Panc1 (cell line): ENCODE measurements around the gene SNAP47. TPM values are rescaled to one million over a fixed set of nuclear protein-coding genes. Genes with fewer than 3 reads are reported as not detected.

Experiments
- ATAC-seq: fragments of 200-7000 bp; cut with Tn5 transposase; 2 replicates; pipeline ENCODE4 v1.9.1; 2020; ENCODE audit warnings: mild to moderate bottlenecking, moderate library complexity
- Bru-seq: library from RNA; stranded (reverse); fragments of 400-500 nt; gene quantifications from one replicate; lab custom pipeline; 2021; lab: Mats Ljungman, UMichigan
- BruChase-seq, 2 experiments: library from RNA; stranded (reverse); fragments of 400-500 nt; gene quantifications; one replicate each; lab custom pipeline; 2021; lab: Mats Ljungman, UMichigan
- BruUV-seq: library from RNA; stranded (reverse); fragments of 400-500 nt; replicated peaks from 2 replicates; lab custom pipeline; 2021; lab: Mats Ljungman, UMichigan
- CTCF ChIA-PET: fragments of 300-600 bp; sonication (Branson Sonifier 250); formaldehyde crosslinking; loops from one replicate; lab custom pipeline; 2022; ENCODE audit warnings: antibody characterized with exemption; lab: Charles Lee
- POLR2A ChIA-PET: fragments of 300-600 bp; sonication (Branson Sonifier 250); formaldehyde crosslinking; loops from one replicate; lab custom pipeline; 2022; ENCODE audit warnings: antibody characterized with exemption; lab: Charles Lee
- DNase-seq: peaks from one replicate; pipeline ENCODE4 v3.0.0-alpha.2; 2010; ENCODE audit warnings: low read depth, low spot score
- H3K27ac ChIP-seq: 2 replicates; pipeline ENCODE4 v1.5.1; 2011; ENCODE audit warnings: mild to moderate bottlenecking, low read length, inconsistent platforms
- H3K27me3 ChIP-seq: fragments of 200-500 bp; sonication (Bioruptor generic); 2 replicates; pipeline ENCODE4 v1.6.0; 2014; ENCODE audit warnings: low read length, inconsistent platforms; ENCODE audit not compliant: control insufficient read depth, insufficient read depth
- H3K36me3 ChIP-seq: fragments of 200-500 bp; sonication (Bioruptor generic); 2 replicates; pipeline ENCODE4 v1.5.1; 2014; ENCODE audit warnings: inconsistent platforms, mild to moderate bottlenecking, low read length, moderate library complexity; ENCODE audit not compliant: control insufficient read depth, insufficient read depth
- H3K4me1 ChIP-seq: 2 replicates; pipeline ENCODE4 v1.5.1; 2011; ENCODE audit warnings: inconsistent platforms, mild to moderate bottlenecking, low read length, moderate library complexity; ENCODE audit not compliant: control insufficient read depth, insufficient read depth
- H3K4me3 ChIP-seq, 2 experiments: 2 replicates each; pipeline ENCODE4 v1.5.1; 2011 to 2012; ENCODE audit warnings: low read depth in 2 of 2, low read length in 2 of 2, mild to moderate bottlenecking in 2 of 2, inconsistent platforms in 1 of 2, moderate library complexity in 1 of 2
- H3K9me3 ChIP-seq: fragments of 200-500 bp; sonication (Bioruptor generic); 2 replicates; pipeline ENCODE4 v1.5.1; 2014; ENCODE audit warnings: low read depth, mild to moderate bottlenecking, inconsistent platforms, low read length, moderate library complexity; ENCODE audit not compliant: control insufficient read depth, insufficient read depth
- POLR2AphosphoS5 ChIP-seq: IDR thresholded peaks from 2 replicates; pipeline ENCODE4 v1.6.1; 2012; ENCODE audit warnings: mild to moderate bottlenecking, low read depth, low read length, moderate library complexity
- SIN3A ChIP-seq: IDR thresholded peaks from 2 replicates; pipeline ENCODE4 v1.6.1; 2012; ENCODE audit warnings: low read depth, mild to moderate bottlenecking, low read length, moderate library complexity, borderline replicate concordance; ENCODE audit not compliant: insufficient read depth
- TCF7L2 ChIP-seq: IDR thresholded peaks from 2 replicates; pipeline ENCODE4 v1.6.1; 2011; ENCODE audit warnings: mild to moderate bottlenecking, low read depth, low read length, inconsistent platforms
- in situ Hi-C: cut with HindIII; loops from 2 replicates; pipeline ENCODE4 v1.10.0; 2016; ENCODE audit warnings: low sequenced_read_pairs, low pct_unique_long_range_greater_than_20kb
- intact Hi-C: fragments of 100-400 bp; cut with micrococcal nuclease; formaldehyde crosslinking; loops from one replicate; pipeline ENCODE4 v1.10.0; 2022; ENCODE audit not compliant: unreplicated experiment
- long read RNA-seq: library from polyadenylated mRNA; unstranded; transcript quantifications from one replicate; pipeline ENCODE4 v2.0.0, GENCODE V29; 2021; ENCODE audit not compliant: unreplicated experiment
- polyA plus RNA-seq: library from polyadenylated mRNA; unstranded; fragments of >200 nt; gene quantifications from one replicate; pipeline ENCODE4 v1.2.1, GENCODE V29; 2012; ENCODE audit warnings: missing spikeins; ENCODE audit not compliant: insufficient read length
- total RNA-seq: library from RNA; stranded (reverse); gene quantifications from one replicate; pipeline ENCODE4 v1.2.1, GENCODE V29; 2021; ENCODE audit not compliant: unreplicated experiment
- TF ChIP-seq, protein P1 (sequence below): fragments of 450-650 bp; IDR thresholded peaks from 2 replicates; pipeline ENCODE4 v1.5.1; 2017; ENCODE audit warnings: mild to moderate bottlenecking
- TF ChIP-seq, protein P2 (sequence below), 2 experiments: IDR thresholded peaks; 2 replicates each; pipeline ENCODE4 v1.6.1; 2011 to 2012; ENCODE audit warnings: low read depth in 2 of 2, control low read depth in 1 of 2, low read length in 1 of 2, mild to moderate bottlenecking in 1 of 2, moderate library complexity in 1 of 2; ENCODE audit not compliant: insufficient read depth in 1 of 2

The SNAP47 gene
- total RNA-seq (55.6 TPM), Bru-seq, nascent RNA (percentile 74 among the genes with signal in this experiment), BruChase-seq, experiment 1, labeled RNA remaining after a 2-hour chase (percentile 74 among the genes with signal in this experiment), BruChase-seq, experiment 2, labeled RNA remaining after a 6-hour chase (percentile 74 among the genes with signal in this experiment)
- 76.9 TPM for polyA plus RNA-seq
- long read RNA-seq, transcript SNAP47-202 (5 exons, 2,362 nt) = major isoform, 62 of 130 reads
- long read RNA-seq, transcript SNAP47-205 (5 exons, 2,403 nt) = minor isoform, 5 of 130 reads
- long read RNA-seq, partial matches to known transcripts = 10 of 130 reads
- long read RNA-seq, other reads (novel, unspliced or antisense) = 48 of 130 reads

GRCh38 chr1:227734856-227735538 lies at the start of gene SNAP47, which contains the start of gene JMJD4:
SNAP47 (plus strand) TSS chr1:227735435; CDS start chr1:227747737, 12,302 bp downstream.
JMJD4 (minus strand) TSS chr1:227735302; CDS start chr1:227735273, 29 bp downstream.
- Histone ChIP-seq H3K4me3 (peak within 1 kb of the TSS; percentile 80 to 91), H3K9me3 (no peaks in the 10 kb centered on the region), H3K27me3 (no peaks in the 10 kb centered on the region), H3K4me1 (peaks cover 22% of the 10 kb centered on the region), H3K36me3 (peaks cover 3% of the 10 kb centered on the region), H3K27ac (peak within 1 kb of the TSS; percentile 93)
- intact Hi-C loops (no loop called here), in situ Hi-C loops (no loop called here)
- no TSS peak for BruUV-seq
- TF ChIP-seq, protein P1, sequence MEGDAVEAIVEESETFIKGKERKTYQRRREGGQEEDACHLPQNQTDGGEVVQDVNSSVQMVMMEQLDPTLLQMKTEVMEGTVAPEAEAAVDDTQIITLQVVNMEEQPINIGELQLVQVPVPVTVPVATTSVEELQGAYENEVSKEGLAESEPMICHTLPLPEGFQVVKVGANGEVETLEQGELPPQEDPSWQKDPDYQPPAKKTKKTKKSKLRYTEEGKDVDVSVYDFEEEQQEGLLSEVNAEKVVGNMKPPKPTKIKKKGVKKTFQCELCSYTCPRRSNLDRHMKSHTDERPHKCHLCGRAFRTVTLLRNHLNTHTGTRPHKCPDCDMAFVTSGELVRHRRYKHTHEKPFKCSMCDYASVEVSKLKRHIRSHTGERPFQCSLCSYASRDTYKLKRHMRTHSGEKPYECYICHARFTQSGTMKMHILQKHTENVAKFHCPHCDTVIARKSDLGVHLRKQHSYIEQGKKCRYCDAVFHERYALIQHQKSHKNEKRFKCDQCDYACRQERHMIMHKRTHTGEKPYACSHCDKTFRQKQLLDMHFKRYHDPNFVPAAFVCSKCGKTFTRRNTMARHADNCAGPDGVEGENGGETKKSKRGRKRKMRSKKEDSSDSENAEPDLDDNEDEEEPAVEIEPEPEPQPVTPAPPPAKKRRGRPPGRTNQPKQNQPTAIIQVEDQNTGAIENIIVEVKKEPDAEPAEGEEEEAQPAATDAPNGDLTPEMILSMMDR = no peak
- TF ChIP-seq TCF7L2 = 0 out of 2 replicates have a peak, but pooled peaks have one; percentile 25
- peak; percentile 82 for TF ChIP-seq POLR2AphosphoS5
- TF ChIP-seq, protein P2, sequence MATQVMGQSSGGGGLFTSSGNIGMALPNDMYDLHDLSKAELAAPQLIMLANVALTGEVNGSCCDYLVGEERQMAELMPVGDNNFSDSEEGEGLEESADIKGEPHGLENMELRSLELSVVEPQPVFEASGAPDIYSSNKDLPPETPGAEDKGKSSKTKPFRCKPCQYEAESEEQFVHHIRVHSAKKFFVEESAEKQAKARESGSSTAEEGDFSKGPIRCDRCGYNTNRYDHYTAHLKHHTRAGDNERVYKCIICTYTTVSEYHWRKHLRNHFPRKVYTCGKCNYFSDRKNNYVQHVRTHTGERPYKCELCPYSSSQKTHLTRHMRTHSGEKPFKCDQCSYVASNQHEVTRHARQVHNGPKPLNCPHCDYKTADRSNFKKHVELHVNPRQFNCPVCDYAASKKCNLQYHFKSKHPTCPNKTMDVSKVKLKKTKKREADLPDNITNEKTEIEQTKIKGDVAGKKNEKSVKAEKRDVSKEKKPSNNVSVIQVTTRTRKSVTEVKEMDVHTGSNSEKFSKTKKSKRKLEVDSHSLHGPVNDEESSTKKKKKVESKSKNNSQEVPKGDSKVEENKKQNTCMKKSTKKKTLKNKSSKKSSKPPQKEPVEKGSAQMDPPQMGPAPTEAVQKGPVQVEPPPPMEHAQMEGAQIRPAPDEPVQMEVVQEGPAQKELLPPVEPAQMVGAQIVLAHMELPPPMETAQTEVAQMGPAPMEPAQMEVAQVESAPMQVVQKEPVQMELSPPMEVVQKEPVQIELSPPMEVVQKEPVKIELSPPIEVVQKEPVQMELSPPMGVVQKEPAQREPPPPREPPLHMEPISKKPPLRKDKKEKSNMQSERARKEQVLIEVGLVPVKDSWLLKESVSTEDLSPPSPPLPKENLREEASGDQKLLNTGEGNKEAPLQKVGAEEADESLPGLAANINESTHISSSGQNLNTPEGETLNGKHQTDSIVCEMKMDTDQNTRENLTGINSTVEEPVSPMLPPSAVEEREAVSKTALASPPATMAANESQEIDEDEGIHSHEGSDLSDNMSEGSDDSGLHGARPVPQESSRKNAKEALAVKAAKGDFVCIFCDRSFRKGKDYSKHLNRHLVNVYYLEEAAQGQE (IDR thresholded peaks at IDR 0.05; ENCODE audit: insufficient read depth in 1 of 2, low read depth in 2 of 2, low read length in 1 of 2) = no peak
- peak; percentile 86; the same call in 1 of the 2 replicates for TF ChIP-seq SIN3A
- ChIA-PET POLR2A (no interaction called here), CTCF (no interaction called here)
- no peak for DNase-seq
- ATAC-seq = peak; percentile 93

DNA sequence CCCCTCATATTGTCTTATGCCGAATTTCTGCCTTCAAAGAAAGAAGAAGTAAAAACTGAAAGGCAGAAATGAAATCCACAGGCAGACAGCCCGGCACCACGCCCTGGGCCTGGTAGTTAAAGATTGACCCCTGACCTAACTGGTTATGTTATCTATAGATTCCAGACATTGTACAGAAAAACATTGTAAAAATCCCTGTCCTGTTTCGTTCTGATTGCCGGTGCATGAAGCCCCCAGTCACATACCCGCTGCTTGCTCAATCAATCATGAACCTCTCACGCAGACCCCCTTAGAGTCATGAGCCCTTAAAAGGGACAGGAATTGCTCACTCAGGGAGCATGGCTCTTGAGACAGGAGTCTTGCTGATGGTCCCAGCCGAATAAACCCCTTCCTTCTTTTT lies 49.4 kb upstream of the SNAP47 start:
- in situ Hi-C loops (no loop called here), intact Hi-C loops (no loop called here)
- no peaks in the 10 kb centered on the region for H3K36me3 ChIP-seq
- POLR2A ChIA-PET = no interaction called here
- H3K27ac ChIP-seq = no peak overlapping the region
- H3K4me1 ChIP-seq = no peaks in the 10 kb centered on the region
- no peak for DNase-seq
- BruUV-seq = no TSS peak
- H3K9me3 ChIP-seq = peaks cover 15% of the 10 kb centered on the region
- ATAC-seq = no peak
- CTCF ChIA-PET = no interaction called here
- TF ChIP-seq SIN3A (no peak), POLR2AphosphoS5 (no peak), TCF7L2 (no peak)
- TF ChIP-seq, protein P2 (IDR thresholded peaks at IDR 0.05; ENCODE audit: insufficient read depth in 1 of 2, low read depth in 2 of 2, low read length in 1 of 2) = no peak
- TF ChIP-seq, protein P1 = no peak
- H3K27me3 ChIP-seq = no peaks in the 10 kb centered on the region
- H3K4me3 ChIP-seq = no peak overlapping the region
